Measurements from ENCODE around the gene PPIC.
A peak's percentile ranks its signal among the peaks of the same experiment; 100 is the strongest.

The PPIC gene
- long read RNA-seq, donor 1, transcript PPIC-201 (5 exons, 1,380 nt) = major isoform, 32 of 32 reads
- long read RNA-seq, donor 1, partial matches to known transcripts = 0 of 32 reads
- long read RNA-seq, donor 1, other reads (novel, unspliced or antisense) = 0 of 32 reads
- long read RNA-seq, donor 2, transcript PPIC-201 (5 exons, 1,380 nt) = major isoform, 12 of 25 reads
- long read RNA-seq, donor 2, partial matches to known transcripts = 11 of 25 reads
- long read RNA-seq, donor 2, other reads (novel, unspliced or antisense) = 0 of 25 reads
- long read RNA-seq, donor 3, transcript PPIC-201 (5 exons, 1,380 nt) = major isoform, 20 of 22 reads
- long read RNA-seq, donor 3, partial matches to known transcripts = 0 of 22 reads
- long read RNA-seq, donor 3, other reads (novel, unspliced or antisense) = 0 of 22 reads
- long read RNA-seq, donor 4, transcript PPIC-201 (5 exons, 1,380 nt) = major isoform, 23 of 26 reads
- long read RNA-seq, donor 4, partial matches to known transcripts = 0 of 26 reads
- long read RNA-seq, donor 4, other reads (novel, unspliced or antisense) = 0 of 26 reads
- long read RNA-seq, donor 5, transcript PPIC-201 (5 exons, 1,380 nt) = major isoform, 24 of 40 reads
- long read RNA-seq, donor 5, partial matches to known transcripts = 16 of 40 reads
- long read RNA-seq, donor 5, other reads (novel, unspliced or antisense) = 0 of 40 reads
- long read RNA-seq, donor 6, transcript PPIC-201 (5 exons, 1,380 nt) = major isoform, 19 of 38 reads
- long read RNA-seq, donor 6, partial matches to known transcripts = 17 of 38 reads
- long read RNA-seq, donor 6, other reads (novel, unspliced or antisense) = 0 of 38 reads
- long read RNA-seq, donor 7, transcript PPIC-201 (5 exons, 1,380 nt) = major isoform, 32 of 56 reads
- long read RNA-seq, donor 7, partial matches to known transcripts = 23 of 56 reads
- long read RNA-seq, donor 7, other reads (novel, unspliced or antisense) = 0 of 56 reads
- long read RNA-seq, donor 8, transcript PPIC-201 (5 exons, 1,380 nt) = major isoform, 18 of 18 reads
- long read RNA-seq, donor 8, partial matches to known transcripts = 0 of 18 reads
- long read RNA-seq, donor 8, other reads (novel, unspliced or antisense) = 0 of 18 reads

DNA sequence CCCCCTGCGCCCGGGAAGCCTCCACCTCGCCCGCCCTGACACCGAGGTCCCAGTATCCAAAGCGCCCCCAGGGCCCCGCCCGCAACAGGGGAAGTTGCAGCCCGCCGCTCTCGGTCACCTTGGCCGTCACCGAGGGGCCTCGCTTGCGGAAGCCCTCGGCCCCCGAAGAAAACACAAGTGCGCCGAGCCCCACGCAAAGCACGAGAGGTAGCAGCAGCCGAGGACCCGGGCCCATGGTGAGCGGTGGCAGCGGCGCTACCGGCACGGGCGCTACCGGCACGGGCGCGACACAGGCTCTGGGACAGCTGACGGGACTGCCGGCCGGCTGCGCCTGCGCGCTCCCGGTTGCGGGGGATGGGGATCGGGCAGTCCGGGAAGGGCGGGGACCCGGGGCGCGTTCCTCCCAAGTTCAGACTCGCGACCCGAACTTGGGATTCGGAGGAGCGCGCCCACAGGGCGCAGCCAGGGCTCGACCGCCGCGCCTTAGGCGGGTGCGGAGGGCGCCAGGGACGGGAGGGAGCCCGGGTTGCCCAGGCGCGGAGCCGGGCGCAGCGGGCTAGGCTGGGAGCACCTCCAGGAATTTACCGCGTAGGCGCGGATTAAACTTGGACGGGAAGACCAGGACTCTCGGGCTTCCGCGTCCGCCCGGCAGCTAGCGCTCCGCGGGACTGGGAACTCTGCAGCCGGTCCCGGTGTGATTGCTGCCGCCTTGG is at the start of gene PPIC:
PPIC (minus strand) TSS at position 335 of the 713 bp plus-strand sequence; CDS start at position 235, 100 bp downstream.
- peak; percentile 93 for DNase-seq

DNA sequence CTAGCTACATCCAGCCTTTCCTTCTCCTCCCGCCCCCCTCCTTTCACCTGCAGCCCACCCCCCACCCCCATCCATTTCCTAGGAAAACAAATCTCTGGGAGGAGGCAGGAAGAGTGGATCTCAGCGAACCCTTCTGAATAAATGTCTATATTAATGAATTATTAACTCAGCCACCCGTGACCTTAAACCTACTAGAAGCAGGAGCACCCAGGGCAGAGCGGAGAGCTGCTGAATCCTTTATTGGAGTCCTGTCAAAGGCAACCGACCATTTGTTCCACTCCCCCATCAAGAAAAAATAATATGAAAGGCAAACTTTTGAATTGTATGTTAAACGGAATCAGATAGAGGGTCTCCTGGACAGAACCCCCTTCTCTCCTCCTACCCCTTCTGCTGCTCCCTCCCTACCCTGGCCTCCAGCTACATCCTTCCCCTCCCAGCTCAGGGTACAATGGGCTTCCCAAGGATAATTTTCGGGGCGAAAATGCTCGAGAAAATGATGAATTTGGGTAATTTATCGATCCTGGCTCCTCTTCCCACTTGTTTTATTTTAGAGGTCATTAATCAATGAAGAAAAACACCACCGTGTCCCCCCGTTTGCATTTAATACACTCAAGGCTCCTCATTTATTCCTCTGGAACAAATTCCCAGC is 49.2 kb upstream of the PPIC start:
- no peak for DNase-seq

DNA sequence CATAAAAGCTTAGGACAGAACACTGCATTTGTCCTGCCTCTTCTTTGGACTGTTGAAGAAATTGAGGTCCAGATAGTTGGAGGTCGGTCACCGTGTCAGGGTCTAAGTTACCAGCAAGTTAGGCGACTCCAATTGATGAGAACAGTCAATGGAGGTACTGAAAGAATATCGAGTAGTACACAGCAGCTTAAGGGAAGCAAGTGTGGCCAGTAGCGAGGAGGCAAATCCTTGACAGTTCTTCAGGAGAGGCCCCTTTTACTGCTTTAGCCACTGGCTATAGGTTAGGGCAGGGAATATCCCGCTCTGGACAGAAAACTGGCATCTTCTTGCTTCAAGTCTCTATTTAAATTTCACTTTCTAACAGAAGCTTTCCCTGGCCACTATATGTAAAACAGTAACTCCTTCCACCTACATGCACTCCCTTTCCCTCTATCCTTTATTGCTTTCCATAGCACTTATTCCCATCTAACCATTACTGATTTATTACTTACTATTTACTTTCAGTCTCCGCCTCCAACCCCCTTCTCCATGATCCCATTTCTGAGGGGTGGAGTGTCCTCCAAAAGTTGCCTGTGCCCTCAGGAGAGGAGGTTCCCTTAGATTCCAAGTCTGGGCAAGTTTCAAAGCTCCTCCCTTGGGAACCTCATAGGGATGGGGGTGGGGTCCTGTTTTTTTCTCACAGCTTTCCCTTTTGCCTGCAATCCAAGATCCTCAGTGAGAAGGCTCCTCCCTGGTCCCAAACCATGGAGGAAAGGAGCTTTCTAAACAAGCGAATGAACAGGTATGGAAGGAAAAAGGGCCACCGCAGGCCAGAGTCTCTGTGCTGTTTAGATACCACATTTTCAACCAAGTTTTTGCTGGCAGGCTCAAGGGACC is 48.4 kb upstream of the PPIC start:
- DNase-seq = no peak

DNA sequence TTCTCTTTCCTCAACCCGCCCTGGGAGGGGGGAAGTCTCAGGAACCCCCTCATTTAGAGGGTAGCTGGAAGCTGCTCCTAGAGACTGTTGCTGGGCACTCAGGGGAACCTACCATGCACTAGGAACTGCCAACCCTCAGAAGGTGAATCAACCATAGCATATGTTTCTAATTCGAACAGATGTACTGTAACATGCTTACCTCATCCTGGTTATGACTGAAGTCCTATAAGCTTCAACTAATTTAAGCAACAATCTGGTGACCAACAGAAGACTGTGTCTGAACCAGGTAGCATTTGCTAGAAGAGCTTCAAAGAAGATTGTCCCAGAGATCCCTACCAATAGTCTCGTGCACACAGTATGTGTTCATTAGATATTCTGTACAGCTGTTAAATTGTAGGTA is 46.8 kb upstream of the PPIC start:
- no peak for DNase-seq

DNA sequence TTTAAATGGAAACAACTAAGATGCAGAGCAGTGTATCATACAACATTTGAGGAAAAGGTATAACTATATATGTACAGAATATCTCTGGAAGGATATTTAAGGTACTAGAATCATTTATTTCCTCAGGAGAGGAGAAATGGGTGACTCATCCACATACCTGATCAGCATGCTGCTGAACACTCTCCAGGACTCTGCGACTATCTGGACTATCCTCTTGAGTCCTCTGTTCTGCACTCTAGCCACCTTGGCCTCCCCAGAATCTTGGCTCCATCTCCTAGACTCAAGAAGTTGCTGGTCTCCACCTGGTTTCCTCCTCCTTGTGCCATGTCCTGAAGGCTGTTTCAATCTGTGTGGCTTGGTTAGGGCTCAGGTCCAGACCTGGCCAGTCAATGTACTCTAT is 43.7 kb upstream of the PPIC start:
- no peak for DNase-seq

DNA sequence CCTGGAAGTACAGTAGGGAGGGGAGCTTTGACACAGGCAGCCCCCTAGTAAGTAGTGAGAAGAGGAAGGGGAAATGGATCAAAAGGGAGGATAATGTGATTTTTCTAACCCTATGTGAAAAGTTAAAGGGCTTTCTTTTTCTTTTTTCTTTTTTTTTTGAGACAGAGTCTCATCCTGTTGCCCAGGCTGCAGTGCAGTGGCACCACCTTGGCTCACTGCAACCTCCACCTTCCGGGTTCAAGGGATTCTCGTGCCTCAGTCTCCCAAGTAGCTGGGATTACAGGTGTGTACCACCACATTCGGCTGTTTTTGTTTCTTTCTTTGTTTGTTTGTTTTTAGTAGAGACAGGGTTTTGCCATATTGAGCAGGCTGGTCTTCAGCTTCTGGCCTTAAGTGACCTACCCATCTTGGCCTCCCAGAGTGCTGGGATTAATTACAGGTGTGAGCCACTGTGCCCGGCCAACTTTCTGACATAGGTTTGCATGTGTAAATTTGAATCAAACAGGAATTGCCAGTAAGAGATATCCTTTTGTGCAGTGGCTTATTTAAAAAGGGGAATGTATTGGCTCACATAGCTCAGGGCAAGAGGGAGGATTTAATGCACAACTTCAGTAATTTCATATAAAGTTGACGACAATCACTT is 39.1 kb upstream of the PPIC start:
- DNase-seq = no peak

DNA sequence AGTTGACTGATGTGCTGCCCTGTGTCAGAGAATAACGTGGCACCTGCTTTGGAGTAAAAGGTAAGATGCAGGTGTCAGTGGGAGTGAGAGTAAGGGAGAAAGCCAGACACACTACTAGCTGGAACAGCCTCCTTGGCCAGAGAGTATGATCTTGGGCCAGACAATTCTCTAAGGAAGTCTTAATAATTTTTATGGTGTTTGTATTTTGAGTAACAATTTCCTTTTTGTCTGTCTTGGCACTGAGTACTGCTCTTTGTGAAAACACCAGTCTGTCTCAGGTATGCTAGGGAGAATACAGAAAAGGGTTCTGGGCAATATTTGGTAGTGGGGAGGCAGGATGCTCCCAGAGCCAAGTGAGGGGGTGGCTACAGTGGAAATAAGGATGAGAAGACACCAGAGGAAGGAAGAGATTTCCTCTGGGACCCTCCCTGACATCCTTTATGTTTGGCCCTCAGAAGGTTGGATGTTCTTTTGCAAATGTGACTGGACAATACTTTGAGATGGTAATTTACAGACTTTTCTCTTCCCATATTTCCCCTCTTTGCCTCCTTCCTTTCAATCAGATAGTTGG is 31.9 kb upstream of the PPIC start:
- DNase-seq = no peak

DNA sequence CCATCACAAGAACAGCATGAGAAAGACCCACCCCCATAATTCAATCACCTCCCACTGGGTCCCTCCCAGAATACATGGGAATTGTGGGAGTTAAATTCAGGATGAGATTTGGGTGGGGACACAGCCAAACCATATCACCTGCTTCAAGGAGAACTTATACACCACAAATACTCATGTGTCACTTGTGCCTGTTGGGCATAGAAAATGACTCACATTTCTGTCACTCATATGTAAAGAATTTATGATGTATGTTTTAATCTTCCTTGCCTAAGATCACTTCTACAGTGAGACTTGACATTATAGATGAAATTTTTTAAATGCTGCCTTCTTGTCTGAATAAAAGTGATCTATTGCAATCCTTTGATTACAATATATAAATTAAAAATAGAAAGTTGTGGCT is 29.5 kb upstream of the PPIC start:
- no peak for DNase-seq

DNA sequence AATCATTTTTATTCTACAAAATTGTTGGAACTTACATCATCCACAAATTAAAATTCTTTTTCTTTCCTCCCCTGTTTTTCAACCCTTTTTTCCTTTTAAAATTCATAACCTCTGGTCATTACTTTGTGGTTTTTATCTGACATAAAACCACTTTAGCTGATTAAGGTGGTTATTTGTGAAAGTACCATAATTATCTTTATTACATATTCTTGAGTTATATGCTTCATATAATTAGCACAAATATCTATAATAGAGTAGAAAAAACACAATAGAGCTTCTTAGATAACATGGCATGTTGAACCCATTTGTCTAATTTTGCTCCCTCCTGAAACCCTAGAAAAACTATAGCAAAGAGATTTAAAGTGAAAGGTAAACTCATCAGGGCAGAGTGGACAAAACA is 22.9 kb upstream of the PPIC start:
- no peak for DNase-seq

DNA sequence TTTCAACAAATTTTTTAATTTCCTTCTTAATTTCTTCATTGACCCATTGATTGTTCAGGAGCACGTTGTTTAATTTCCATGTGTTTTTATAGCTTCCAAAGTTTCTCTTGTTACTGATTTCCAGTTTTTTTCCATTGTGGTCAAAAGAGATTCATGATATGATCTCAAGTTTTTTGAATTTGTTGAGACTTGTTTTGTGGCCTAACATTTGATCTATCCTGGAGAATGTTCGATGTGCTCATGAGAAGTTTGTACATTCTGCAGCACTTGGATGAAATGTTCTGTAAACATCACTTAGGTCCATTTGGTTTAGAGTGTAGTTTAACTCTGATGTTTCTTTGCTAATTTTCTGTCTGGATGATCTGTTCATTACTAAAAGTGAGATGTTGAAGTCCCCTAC is 14.7 kb upstream of the PPIC start:
- no peak for DNase-seq

DNA sequence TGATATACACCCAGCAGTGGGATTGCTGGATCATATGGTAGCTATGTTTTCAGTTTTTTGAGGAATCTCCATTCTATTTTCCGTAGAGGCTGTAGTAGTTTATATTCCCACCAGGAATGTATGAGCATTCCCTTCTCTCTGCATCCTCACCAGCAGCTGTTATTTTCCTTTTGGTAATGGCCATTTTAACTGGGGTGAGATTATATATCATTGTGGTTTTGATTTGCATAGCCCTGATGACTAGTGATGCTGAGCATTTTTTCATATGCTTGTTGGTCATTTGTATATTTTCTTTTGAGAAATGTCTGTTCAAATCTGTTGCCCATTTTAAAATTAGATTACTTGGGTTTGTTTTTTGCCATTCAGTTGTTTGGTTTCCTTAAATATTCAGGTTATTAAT is 11.2 kb upstream of the PPIC start:
- no peak for DNase-seq

DNA sequence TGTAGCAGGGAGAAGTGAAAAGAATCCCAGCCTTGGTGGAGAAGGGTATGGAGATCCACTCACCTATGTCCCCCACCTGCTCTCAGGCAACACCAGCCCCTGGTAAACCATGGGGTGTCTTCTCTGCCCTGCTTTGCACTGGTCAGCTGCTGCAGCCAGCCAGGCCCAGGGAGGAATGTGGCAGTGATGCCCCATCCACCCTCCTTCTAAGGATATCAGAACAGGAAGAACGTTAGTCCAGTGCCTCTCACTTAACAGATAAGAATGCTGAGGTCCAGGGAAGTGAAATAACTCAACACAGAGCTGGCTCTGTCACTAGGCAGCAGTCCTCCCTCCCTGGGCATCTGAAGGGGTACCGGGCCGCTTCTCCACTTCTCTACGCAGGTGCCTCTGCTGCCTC is 9.7 kb upstream of the PPIC start:
- DNase-seq = no peak

DNA sequence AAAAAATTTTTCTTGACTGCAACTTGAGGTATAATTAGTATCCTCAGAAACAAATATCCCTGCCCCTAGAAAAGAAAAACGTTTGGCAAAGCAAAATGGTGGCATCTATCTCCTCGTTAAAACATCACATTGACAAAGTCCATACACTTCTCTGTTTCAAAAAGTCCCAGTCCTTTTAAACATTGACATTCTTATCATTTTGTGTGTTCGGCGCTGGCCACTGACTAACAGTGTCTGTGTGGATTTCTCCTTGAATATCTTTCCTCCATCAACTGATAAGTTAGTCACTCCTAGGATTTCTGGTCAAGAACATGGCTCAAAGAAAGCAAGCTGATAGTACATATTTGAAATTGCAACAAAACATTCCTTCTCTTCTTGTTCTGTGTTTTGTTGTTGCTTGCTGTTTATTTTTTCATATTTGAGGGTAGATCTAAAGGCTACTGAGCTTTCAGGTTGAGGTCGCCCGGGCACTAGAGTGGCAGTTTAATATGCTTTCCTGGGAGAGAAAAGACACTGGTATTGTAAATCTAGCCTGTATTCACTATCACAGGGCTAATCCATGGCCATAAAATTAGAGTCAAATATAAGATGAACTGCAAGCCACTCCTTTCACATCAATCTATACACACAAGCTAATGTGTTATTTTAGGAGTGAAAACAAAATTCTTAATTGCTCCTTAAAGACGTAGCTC is 8.5 kb upstream of the PPIC start:
- DNase-seq = no peak

DNA sequence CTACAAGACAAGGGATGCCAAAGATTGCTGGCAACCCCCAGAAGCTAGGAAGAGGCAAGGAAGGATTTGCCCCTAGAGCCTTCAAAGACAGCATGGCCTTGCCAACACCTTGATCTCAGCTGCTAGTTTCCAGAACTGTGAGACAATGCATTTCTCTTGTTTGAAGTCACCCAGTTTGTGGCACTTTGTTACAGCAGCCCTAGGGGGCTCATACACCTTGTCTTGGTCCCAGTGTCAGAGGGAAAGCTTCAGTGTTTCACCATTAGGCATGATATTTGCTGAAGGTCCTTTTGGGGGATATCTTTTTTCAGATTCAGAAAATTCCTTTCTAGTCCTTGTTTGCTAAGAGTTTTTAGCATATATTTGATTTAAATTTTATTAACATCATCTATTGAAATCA is 3.1 kb upstream of the PPIC start:
- no peak for DNase-seq

DNA sequence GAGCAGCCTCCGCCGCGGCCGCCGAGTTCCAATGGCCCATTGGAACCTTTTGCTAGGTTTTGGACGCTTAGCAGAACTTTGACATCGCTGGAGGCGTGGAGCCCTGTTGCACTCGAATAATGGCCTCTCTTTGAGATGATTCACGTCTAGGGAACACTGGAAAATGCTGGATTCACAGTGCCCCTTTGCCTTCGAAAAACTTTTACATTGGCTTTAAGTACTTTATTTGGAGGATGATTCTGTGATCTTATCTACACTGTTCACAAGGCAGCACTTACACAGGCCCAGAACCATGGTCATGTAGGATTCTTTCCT is 536 bp upstream of the PPIC start:
- no peak for DNase-seq

DNA sequence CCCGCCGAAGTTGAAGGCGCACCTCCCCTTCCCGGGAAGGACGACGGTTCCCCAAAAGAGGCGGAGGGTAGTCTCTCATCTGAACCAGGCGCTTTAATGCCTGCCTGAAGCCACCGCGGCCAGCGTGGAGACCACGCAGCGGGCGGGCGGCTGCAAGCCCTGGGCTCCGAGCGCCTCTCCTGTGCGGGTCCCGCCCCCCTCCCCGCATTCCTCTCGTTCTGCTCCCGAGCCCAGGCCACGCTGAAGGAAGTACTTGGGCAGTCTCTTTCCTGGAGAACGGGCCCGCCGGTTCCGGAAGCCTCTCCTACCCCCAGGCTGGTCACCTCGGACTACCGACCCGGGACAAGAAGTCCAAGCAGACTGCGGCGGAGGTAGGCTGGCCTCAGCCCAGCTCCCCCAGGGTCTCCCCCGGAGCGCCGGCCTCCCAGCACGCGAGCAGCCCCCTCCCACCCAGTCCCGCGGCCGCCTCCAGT is 571 bp downstream of the PPIC start:
- DNase-seq = peak; percentile 81

DNA sequence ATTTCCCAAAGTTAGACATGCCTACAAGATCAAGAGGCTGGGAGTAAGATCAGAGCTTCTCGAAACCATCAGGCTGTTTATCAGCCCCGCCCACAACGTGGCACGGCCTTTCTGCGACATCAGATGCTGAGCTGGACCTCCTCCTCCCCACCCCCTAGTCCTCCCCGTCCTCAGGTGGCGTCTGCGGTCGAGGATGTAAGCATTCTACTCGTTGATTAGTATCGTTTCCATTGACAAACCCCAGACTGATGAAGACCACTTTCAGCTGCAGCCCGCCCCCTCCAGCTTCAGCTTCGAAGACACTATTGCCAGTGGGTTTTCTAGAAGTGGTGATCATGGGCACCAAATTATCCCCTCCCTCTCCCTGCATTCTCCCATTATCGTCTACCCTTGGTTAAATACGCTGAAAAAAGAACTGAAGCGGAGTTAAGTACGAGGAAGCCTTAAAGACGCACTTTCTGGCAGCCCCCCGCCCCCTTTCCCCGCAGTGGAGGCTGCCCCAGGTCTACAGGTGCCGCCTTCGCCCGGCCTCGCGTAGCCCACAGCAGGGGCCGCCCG is 1.1 kb downstream of the PPIC start:
- no peak for DNase-seq

DNA sequence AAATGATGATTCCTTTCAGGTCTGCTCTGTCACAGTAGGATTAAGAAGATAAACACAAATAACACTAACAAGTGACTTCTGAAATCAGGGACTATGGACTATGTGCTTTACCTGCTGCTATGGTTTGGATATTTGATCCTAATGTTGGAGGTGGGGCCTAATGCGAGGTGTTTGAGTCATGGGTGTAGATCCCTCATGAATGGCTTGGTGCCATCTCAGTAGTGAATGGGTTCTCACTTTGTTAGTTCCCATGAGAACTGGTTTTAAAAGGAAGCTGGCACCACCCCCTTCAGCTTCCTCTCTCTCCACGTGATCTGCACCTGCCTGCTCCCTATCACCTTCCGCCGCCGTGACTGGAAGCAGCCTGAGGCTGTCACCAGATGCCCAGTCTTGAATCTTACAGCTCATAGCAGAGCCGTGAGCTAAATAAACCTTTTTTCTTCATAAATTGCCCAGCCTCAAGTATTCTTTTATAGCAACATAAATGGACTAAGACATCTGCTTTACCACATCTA is 3.3 kb downstream of the PPIC start:
- no peak for DNase-seq

DNA sequence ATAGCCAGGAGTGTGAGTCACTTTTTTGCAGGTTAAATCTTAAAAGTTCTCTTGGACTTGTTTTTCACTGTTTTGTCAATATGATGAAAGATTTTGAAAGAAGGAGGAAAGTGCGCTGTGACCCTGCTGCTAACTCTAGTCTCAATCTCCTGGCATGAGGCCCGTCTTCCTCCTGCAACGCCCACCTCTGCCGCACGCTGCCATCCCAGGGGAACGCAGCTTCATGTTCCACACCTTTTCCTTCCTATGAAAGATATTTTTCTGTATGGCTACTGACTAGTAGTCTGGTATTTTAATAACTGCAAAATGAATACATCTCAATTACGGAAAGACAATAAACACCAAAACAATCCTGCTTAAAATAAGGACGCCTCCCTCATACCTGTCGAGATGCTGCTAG is 8.3 kb downstream of the PPIC start:
- DNase-seq = no peak
